Fibroblast of skin of left biceps (primary cell): ENCODE measurements around the gene GPR137.
"Not testable (repeated sequence)": the region's sequence is repeated elsewhere in the genome, so short reads cannot be mapped to it uniquely, and the experiment has no call there.

Experiments used
- DNase-seq, 2 experiments: peaks; one replicate each; pipeline ENCODE4 v3.0.0-alpha.2; 2013; ENCODE audit warnings: low read depth in 2 of 2

Gene GPR137

DNA sequence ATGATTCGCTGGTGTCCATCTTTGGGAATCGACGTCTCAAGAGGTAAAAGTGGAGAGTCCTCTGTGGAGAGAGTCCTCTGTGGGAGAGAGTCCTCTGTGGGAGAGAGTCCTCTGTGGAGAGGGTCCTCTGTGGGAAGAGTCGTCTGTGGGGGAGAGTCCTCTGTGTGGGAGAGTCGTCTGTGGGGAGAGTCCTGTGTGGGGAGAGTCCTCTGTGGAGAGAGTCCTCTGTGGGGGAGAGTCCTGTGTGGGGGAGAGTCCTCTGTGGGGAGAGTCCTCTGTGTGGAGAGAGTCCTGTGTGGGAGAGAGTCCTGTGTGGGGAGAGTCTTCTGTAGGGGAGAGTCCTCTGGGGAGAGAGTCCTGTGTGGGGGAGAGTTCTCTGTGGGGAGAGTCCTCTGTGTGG lies 35.4 kb downstream of the GPR137 start:
- no peak for DNase-seq

DNA sequence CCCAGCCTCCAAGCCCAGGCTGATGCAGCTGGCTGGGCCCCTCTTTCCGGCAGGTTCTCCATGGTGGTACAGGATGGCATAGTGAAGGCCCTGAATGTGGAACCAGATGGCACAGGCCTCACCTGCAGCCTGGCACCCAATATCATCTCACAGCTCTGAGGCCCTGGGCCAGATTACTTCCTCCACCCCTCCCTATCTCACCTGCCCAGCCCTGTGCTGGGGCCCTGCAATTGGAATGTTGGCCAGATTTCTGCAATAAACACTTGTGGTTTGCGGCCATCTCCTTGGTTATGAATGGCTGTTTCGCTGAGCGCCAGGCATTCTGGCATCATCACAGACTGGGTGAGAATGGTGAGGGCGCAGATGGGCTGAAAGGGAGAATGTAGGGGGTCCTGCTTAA lies 35.9 kb downstream of the GPR137 start:
- no peak for DNase-seq

DNA sequence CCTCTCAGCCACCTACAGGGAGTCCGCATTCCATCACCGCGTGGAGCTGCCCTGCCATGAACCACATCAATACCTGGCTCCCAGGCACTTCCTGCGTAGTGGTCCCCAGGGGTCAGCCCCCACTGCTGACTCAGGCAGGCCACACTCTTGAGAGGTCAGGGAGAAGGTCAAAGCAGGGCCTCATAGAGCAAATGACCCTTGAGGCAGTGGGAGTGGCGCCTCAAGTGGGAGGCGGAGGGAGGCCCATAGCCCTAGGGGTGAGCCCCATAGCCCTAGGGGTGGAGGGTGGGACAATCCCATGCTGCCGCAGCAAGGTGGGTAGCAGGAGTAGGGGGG lies 37.2 kb downstream of the GPR137 start:
- no peak for DNase-seq

DNA sequence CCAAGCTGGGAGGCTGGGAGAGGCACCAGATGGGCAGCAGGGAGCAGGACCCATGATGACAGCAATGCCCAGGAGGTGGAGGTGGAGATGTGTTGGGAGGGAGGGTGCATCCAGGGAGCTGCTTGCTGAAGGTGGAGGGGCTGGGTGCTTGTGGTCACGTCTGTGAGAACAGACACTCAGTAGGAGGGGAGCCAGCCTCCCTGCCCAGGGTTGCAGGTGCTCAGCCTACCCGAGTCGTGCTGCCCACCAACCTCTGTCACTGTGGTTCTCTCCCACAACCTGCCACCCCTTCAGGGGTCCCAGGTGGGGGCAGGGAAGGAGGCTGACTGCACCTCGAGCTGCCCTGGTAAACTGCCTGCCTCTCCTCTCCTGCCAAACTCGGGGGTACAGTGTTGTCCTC lies 37.7 kb downstream of the GPR137 start:
- no peak for DNase-seq

- DNase-seq = not testable (repeated sequence)
Observed at GRCh38 chr11:64323984-64324383, 38.3 kb downstream of the GPR137 start.

DNA sequence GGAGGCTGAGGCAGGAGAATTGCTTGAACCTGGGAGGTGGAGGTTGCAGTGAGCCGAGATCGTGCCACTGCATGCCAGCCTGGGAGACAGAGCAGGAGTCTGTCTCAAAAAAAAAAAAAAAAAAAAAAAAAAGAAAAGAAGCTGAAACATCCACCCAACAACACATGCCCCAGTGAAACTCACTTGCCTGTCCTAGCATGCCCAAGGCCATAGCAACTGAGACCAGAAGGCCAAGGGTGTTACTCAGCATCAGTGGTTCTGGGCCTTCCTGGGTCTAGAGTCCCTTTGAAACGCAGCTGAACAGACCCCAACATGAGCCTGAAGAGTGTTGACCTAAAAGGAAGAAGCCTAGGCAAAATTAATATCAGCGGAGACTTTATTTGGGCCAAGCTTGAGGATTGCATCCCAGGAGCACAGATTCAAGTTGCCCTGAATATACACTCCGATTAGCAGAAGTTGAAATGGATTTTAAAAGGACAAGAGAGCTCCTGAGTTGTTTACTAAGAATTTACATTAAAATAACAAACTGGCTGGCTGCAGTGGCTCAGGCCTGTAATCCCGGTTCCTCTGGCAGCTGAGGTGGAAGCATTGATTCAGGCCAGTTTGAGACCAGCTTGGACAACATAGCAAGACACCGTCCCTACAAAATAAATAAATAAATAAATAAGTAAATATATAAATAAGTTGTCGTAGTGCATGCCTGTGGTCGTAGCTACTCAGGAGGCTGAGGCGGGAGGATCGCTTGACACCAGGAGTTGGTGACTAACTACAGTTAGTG lies 39.2 kb downstream of the GPR137 start:
- DNase-seq = no peak

DNA sequence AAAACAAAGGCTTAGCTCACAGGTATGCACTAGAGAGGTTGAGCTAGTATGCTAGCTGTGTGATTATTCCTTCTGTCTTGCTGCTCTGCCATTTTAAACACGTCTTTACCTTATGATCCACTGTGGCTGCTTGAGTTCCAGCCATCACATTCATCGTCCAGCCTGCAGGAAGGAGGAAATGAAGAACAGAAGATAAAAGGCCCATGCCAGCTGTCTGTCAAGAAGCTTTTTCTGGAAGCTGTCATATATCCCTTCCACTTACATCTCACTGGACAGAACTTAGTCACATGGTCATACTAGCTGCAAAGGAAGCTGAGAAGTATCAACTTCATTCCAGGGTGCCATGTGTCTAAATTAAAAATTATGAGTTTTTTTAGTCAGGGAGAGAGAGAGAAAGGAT lies 41.7 kb downstream of the GPR137 start:
- DNase-seq = no peak

DNA sequence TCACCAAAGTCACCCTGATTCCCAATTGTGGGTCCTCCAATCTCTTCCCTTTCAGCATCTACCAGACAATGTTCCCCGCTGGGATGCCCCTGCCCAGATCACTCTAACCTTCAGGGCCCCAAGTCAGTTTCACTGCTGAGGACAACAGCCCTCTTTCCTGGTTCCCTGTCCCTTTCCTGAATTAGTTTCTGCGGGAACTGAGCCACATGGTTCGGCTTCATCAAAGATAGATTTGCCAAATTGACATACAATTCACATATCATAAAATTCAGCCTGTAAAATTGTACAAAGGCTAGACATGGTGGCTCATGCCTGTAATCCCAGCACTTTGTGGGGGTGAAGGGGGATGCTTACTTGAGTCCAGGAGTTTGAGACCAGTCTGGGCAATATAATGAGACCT lies 42.3 kb downstream of the GPR137 start:
- no peak for DNase-seq

DNA sequence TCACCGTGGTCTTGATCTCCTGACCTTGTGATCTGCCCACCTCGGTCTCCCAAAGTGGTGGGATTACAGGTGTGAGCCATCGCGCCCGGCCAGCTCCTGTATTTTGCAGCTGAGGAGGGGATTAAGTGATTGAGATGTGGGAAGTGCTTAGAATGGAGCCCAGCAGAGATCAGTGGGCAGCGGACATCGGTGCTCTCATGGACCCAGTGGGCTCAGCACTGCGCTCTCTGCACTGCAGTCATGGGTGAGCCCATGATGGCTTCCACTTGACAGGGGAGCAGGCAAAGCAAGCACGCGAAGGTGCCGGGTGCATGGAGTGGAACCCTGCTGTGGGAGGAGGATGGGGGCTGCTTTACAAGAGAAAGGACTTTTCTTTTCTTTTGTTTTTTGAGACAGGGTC lies 45.2 kb downstream of the GPR137 start:
- no peak for DNase-seq

DNA sequence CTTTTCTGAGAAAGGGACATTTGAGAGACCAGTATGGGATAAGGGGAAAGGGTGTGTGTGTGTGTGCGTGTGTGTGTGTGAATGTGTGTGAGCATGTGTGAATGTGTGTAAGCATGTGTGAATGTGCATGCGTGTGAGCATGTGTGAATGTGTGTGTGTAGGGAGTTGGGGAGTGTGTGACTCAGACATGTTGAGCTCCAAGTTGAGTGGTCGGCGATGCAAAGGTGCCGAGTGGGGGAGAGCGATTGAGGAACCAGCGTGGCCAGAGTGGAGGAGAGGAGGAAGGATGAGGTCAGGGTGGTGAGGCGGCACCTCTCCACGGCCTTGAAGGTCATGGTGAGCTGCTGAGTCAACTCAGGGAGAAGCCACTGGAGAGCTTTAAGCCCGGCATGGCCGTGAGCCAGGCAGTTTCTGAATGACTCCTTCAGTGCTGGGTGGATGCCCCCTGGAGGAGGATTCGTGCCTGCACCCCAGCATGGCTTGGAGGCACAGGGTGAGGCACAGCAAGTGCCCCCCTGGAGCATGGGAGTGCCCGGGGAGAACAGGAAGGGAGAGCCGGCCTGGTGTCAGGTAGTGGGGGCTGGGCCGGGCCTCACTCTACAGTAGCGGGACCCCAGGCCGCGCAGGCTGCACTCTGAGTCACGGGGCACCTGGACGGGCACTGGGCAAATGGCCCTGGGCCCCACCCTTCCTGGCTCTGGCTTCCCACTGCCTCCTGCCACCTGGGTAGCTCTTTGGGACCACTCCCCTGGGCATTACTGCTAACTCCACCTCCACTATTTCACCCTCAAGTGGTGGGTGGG lies 46.1 kb downstream of the GPR137 start:
- DNase-seq = peak; percentile 33 to 36

GRCh38 chr11:64333556-64333955 lies 47.9 kb downstream of the GPR137 start:
- DNase-seq = no peak

DNA sequence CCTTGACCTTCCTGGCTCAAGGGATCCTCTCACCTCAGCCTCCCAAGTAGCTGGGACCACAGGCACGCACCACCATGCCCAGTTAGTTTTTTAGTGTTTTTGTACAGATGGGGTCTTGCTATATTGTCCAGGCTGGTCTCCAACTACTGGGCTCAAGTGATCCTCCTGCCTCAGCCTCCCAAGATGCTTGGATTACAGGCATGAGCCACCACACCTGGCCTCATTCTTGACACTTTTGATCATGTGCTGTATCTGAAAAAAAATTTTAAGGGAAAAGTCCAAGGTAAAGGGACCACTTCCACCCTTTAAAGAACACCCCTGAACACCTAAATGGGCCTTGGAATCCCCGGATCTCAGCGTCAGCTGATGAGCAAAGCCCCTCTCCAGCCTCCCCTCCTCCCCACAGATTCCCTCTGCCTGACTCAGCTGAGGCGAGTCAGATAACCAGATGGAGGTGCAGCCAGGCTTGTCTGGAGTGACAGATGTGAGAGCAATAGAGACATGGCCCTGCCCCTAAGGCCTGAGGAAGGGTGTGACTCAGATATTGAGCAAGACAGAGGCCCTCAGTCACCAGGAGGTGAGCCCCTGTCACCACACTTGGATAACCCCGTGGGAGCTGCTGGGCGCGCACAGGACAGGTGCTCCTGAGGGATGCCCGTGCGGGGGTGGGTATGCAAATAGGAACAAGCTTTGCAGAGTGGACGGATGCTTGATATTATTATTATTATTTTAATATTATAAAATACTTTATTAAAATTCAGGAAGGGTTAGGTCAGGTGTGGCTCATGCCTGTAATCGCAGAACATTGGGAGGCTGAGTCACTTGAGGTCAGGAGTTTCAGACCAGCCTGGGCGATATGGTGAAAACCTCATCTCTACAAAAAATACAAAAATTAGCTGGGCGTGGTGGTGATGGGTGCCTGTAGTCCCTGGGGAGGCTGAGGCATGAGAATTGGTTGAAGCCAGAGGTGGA lies 49.4 kb downstream of the GPR137 start:
- DNase-seq = peak; percentile 77

- no peak for DNase-seq
Observed at GRCh38 chr11:64337538-64338249, 52.0 kb downstream of the GPR137 start.

DNA sequence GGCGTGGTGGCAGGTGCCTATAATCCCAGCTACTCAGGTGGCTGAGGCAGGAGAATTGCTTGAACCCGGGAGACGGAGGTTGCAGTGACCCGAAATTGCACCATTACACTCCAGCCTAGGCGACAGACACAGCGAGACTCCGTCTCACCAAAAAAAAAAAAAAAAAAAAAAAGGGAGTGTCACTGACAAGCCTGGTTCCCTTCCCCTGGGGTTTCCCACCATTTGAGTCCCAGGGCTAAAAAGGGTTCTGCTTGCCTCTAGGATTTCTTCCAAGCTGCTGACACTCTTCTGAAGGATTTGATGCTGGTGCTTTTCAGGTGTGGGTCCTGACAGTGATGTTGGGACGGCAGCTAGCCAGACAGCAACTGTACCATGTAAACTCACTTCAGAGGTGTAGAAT lies 53.1 kb downstream of the GPR137 start:
- DNase-seq = no peak
